HL-60 (cell line): ENCODE results near the gene RHBDF2.

ENCODE experiments used
- DNase-seq, 2 experiments: peaks; one replicate each; pipeline ENCODE4 v3.0.0-alpha.2; 2010 to 2020; ENCODE audit warnings: low read depth in 1 of 2, low spot score in 1 of 2
- H3K27ac ChIP-seq: fragments of 250-450 bp; sonication (Bioruptor Pico); replicated peaks from 2 replicates; pipeline ENCODE4 v1.5.1; 2020; ENCODE audit warnings: mild to moderate bottlenecking, moderate library complexity
- H3K27me3 ChIP-seq: fragments of 250-450 bp; sonication (Bioruptor Pico); 2 replicates; pipeline ENCODE4 v1.5.1; 2021; ENCODE audit warnings: mild to moderate bottlenecking, moderate library complexity; ENCODE audit not compliant: insufficient read depth, poor library complexity, severe bottlenecking
- H3K4me3 ChIP-seq: replicated peaks from 2 replicates; pipeline ENCODE4 v1.5.1; 2011; ENCODE audit warnings: mild to moderate bottlenecking, control low read depth, low read length; ENCODE audit not compliant: insufficient read depth
- GABPA ChIP-seq: IDR thresholded peaks from 2 replicates; pipeline ENCODE4 v1.6.1; 2012; ENCODE audit warnings: low read depth
- POLR2AphosphoS5 ChIP-seq: IDR thresholded peaks from 2 replicates; pipeline ENCODE4 v1.6.1; 2012; ENCODE audit warnings: low read depth
- SPI1 ChIP-seq: IDR thresholded peaks from 2 replicates; pipeline ENCODE4 v1.6.1; 2012; ENCODE audit warnings: low read depth, mild to moderate bottlenecking, borderline replicate concordance
- TF ChIP-seq, protein P1 (sequence below): IDR thresholded peaks from one replicate; pipeline ENCODE4 v1.5.1; 2011; ENCODE audit warnings: low read length, control low read depth, inconsistent platforms; ENCODE audit not compliant: insufficient read depth
- TF ChIP-seq, protein P2 (sequence below): IDR thresholded peaks from 2 replicates; pipeline ENCODE4 v1.6.1; 2012; ENCODE audit warnings: low read depth; ENCODE audit not compliant: insufficient replicate concordance

The RHBDF2 gene

DNA sequence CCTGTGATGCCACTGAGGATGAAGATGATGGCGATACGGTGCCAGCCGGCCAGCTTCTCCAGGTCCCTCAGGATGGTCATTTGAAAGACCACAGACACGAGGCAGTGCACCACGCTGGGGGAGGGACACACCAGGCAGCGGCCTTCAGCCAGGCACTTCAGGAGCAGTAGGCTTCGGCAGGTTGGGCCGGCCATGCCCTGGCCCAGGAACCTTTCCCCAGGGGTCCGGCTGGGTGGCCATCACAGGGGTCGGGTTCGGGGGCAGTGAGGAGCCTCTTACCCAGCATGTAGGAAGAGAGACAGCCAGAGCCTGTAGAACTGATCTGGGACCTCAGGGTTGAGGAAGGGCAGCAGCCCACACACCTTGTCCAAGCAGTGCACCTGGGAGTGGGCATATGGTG is 28.5 kb downstream of the RHBDF2 start:
- no peak overlapping the region for H3K4me3 ChIP-seq
- H3K27ac ChIP-seq, result no peak overlapping the region
- DNase-seq, result no peak
- no peaks in the 10 kb centered on the region for H3K27me3 ChIP-seq
- TF ChIP-seq SPI1 (no peak), GABPA (no peak), POLR2AphosphoS5 (no peak)
- TF ChIP-seq, protein P1, sequence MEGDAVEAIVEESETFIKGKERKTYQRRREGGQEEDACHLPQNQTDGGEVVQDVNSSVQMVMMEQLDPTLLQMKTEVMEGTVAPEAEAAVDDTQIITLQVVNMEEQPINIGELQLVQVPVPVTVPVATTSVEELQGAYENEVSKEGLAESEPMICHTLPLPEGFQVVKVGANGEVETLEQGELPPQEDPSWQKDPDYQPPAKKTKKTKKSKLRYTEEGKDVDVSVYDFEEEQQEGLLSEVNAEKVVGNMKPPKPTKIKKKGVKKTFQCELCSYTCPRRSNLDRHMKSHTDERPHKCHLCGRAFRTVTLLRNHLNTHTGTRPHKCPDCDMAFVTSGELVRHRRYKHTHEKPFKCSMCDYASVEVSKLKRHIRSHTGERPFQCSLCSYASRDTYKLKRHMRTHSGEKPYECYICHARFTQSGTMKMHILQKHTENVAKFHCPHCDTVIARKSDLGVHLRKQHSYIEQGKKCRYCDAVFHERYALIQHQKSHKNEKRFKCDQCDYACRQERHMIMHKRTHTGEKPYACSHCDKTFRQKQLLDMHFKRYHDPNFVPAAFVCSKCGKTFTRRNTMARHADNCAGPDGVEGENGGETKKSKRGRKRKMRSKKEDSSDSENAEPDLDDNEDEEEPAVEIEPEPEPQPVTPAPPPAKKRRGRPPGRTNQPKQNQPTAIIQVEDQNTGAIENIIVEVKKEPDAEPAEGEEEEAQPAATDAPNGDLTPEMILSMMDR, result no peak
- TF ChIP-seq, protein P2, sequence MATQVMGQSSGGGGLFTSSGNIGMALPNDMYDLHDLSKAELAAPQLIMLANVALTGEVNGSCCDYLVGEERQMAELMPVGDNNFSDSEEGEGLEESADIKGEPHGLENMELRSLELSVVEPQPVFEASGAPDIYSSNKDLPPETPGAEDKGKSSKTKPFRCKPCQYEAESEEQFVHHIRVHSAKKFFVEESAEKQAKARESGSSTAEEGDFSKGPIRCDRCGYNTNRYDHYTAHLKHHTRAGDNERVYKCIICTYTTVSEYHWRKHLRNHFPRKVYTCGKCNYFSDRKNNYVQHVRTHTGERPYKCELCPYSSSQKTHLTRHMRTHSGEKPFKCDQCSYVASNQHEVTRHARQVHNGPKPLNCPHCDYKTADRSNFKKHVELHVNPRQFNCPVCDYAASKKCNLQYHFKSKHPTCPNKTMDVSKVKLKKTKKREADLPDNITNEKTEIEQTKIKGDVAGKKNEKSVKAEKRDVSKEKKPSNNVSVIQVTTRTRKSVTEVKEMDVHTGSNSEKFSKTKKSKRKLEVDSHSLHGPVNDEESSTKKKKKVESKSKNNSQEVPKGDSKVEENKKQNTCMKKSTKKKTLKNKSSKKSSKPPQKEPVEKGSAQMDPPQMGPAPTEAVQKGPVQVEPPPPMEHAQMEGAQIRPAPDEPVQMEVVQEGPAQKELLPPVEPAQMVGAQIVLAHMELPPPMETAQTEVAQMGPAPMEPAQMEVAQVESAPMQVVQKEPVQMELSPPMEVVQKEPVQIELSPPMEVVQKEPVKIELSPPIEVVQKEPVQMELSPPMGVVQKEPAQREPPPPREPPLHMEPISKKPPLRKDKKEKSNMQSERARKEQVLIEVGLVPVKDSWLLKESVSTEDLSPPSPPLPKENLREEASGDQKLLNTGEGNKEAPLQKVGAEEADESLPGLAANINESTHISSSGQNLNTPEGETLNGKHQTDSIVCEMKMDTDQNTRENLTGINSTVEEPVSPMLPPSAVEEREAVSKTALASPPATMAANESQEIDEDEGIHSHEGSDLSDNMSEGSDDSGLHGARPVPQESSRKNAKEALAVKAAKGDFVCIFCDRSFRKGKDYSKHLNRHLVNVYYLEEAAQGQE, result no peak

DNA sequence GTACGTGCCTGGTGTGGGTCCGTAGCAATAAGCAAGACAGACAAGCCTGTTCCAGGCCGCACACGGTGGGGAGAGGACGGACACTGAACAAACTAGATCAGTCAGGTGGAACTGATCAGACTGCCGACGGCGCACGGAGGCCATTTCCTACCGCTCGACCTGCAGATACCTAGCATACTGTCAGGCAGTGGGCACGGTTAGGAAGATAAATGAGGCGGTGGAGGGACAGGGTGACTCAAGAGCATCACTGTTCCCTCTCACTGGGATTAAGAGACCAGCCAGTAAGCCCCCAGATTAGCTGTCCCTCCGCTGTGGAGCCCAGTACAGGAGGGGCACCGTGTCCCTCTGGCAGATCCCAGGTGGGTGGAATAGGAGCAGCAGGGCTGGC is 29.0 kb downstream of the RHBDF2 start:
- Histone ChIP-seq H3K27ac (no peak overlapping the region), H3K4me3 (no peak overlapping the region), H3K27me3 (no peaks in the 10 kb centered on the region)
- TF ChIP-seq GABPA (no peak), SPI1 (no peak), POLR2AphosphoS5 (no peak)
- TF ChIP-seq, protein P1, result no peak
- TF ChIP-seq, protein P2, result no peak
- no peak for DNase-seq

DNA sequence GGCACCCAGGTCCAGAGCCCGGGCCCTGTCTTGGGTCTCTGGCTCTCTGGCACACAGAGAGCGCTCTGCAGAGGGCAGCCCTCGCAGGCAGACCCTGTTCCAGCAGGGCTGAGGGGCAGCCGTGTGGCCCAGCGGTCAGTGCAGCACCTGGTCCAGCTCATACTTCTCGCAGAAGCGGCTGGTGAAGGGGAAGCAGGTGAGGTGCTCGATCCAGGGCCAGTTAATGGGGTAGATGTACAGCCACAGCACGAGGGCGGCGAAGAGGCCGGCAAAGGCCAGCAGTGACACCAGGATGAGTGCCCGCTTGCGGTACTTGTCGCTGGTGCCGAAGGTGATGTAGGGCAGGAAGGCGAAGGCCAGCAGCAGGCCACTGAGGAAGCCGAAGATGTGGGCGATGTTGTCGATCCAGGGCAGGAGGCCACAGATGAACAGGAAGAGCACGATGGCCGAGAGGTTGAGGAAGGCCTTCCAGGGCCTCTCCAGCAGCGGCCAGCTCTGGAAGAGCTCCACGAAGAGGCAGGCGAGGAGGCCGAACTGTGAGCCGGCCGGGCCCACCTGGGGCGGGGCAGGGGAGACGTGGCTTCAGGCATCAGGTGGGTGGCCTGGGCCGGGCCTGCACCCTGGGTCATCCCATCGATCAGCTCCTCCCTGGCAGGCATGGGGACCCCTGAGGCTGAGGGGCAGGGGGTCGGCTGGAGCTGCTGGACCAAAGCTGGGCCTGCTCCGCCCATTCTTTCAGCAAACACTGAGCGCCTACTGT is 29.5 kb downstream of the RHBDF2 start:
- no peak for DNase-seq
- no peak overlapping the region for H3K4me3 ChIP-seq
- TF ChIP-seq, protein P1, result no peak
- TF ChIP-seq POLR2AphosphoS5 (no peak), GABPA (no peak), SPI1 (no peak)
- TF ChIP-seq, protein P2, result no peak
- no peak overlapping the region for H3K27ac ChIP-seq
- no peaks in the 10 kb centered on the region for H3K27me3 ChIP-seq
